A673 (cell line): ENCODE data around the gene RASSF3. TPM values are rescaled to one million over a fixed set of nuclear protein-coding genes. Genes with fewer than 3 reads are reported as not detected.

Experiments
- BruUV-seq: library from RNA; stranded (reverse); fragments of 400-500 nt; replicated peaks from 2 replicates; lab custom pipeline; 2021; lab: Mats Ljungman, UMichigan
- CTCF ChIA-PET: fragments of 300-600 bp; sonication (Branson Sonifier 250); formaldehyde crosslinking; loops from one replicate; lab custom pipeline; 2022; ENCODE audit warnings: antibody characterized with exemption; lab: Charles Lee
- POLR2A ChIA-PET: fragments of 300-600 bp; sonication (Branson Sonifier 250); formaldehyde crosslinking; loops from one replicate; lab custom pipeline; 2022; ENCODE audit warnings: antibody characterized with exemption; ENCODE audit not compliant: low non-redundant PET; lab: Charles Lee
- DNase-seq: peaks from one replicate; pipeline ENCODE4 v3.0.0-alpha.2; 2015; ENCODE audit warnings: low spot score
- H3K27ac ChIP-seq: fragments of 200-600 bp; sonication (generic); 2 replicates; pipeline ENCODE4 v1.5.1; 2016; ENCODE audit warnings: mixed run types, low read depth, mild to moderate bottlenecking, mixed read lengths, antibody characterized with exemption, low read length; ENCODE audit not compliant: poor library complexity, severe bottlenecking
- H3K27me3 ChIP-seq: fragments of 200-600 bp; sonication (generic); replicated peaks from 2 replicates; pipeline ENCODE4 v1.6.1; 2017; ENCODE audit warnings: mixed run types, low read depth, mild to moderate bottlenecking, mixed read lengths, antibody characterized with exemption, low read length; ENCODE audit not compliant: insufficient read depth, poor library complexity
- H3K36me3 ChIP-seq: fragments of 200-600 bp; sonication (generic); 2 replicates; pipeline ENCODE4 v1.6.1; 2016; ENCODE audit warnings: mixed run types, mild to moderate bottlenecking, mixed read lengths, antibody characterized with exemption, low read length; ENCODE audit not compliant: insufficient read depth, poor library complexity, severe bottlenecking
- H3K4me1 ChIP-seq: fragments of 200-600 bp; sonication (generic); 2 replicates; pipeline ENCODE4 v1.6.1; 2017; ENCODE audit warnings: mixed run types, mild to moderate bottlenecking, mixed read lengths, antibody characterized with exemption, low read length; ENCODE audit not compliant: insufficient read depth, poor library complexity, severe bottlenecking
- H3K4me3 ChIP-seq: fragments of 200-600 bp; sonication (generic); 2 replicates; pipeline ENCODE4 v1.5.1; 2016; ENCODE audit warnings: low read depth, mixed run types, mild to moderate bottlenecking, mixed read lengths, low read length; ENCODE audit not compliant: poor library complexity, severe bottlenecking
- H3K9me3 ChIP-seq: fragments of 200-600 bp; sonication (generic); 2 replicates; pipeline ENCODE4 v1.6.1; 2016; ENCODE audit warnings: mixed run types, low read depth, mild to moderate bottlenecking, mixed read lengths, antibody characterized with exemption, low read length; ENCODE audit not compliant: poor library complexity, severe bottlenecking
- EZH2 ChIP-seq: fragments of 200-600 bp; sonication (generic); IDR thresholded peaks from 2 replicates; pipeline ENCODE4 v1.6.1; 2017; ENCODE audit warnings: borderline replicate concordance, low read depth, mild to moderate bottlenecking, mixed read lengths, antibody characterized with exemption, low read length; ENCODE audit not compliant: poor library complexity, severe bottlenecking
- intact Hi-C: fragments of 100-400 bp; cut with micrococcal nuclease; formaldehyde crosslinking; loops from one replicate; pipeline ENCODE4 v1.10.0; 2022; ENCODE audit not compliant: unreplicated experiment
- total RNA-seq: library from RNA; stranded (reverse); gene quantifications from 2 replicates; pipeline ENCODE4 v1.2.3, GENCODE V29; 2021
- TF ChIP-seq, protein P1 (sequence below): fragments of 300-800, 200-600 bp; sonication (generic); conservative IDR thresholded peaks from 2 replicates; pipeline ENCODE4 v1.5.1; 2017; ENCODE audit warnings: low read depth, mild to moderate bottlenecking, antibody characterized with exemption, low read length, moderate library complexity, mixed read lengths

Gene RASSF3
- total RNA-seq, 1 experiment from 2014 or later: 38.2 TPM

DNA sequence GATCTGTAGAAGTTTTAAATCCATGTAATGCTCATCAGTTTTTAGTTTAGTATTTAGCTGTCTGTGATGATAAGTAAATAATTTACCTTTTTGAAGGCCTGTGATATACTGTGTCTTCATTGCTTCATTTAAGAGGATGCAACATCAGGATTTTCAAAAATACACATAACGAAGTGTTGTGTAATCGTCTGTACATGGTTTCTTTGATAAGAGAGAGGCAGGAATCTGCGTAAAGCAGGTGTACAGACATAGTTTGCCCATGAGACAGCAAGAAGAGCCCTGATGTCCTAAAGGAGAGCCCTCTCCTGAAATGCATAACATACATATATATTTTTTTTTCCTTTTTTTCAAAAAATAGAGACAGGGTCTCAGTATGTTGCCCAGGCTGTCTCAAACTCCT is 44.8 kb downstream of the RASSF3 start:
- BruUV-seq: no TSS peak
- Histone ChIP-seq H3K4me3 (no peak overlapping the region), H3K36me3 (no peaks in the 10 kb centered on the region), H3K4me1 (peaks cover 12% of the 10 kb centered on the region), H3K27me3 (no peaks in the 10 kb centered on the region), H3K27ac (no peak overlapping the region), H3K9me3 (no peaks in the 10 kb centered on the region)
- ChIA-PET POLR2A (no interaction called here), CTCF (no interaction called here)
- intact Hi-C loops: no loop called here
- TF ChIP-seq, protein P1, sequence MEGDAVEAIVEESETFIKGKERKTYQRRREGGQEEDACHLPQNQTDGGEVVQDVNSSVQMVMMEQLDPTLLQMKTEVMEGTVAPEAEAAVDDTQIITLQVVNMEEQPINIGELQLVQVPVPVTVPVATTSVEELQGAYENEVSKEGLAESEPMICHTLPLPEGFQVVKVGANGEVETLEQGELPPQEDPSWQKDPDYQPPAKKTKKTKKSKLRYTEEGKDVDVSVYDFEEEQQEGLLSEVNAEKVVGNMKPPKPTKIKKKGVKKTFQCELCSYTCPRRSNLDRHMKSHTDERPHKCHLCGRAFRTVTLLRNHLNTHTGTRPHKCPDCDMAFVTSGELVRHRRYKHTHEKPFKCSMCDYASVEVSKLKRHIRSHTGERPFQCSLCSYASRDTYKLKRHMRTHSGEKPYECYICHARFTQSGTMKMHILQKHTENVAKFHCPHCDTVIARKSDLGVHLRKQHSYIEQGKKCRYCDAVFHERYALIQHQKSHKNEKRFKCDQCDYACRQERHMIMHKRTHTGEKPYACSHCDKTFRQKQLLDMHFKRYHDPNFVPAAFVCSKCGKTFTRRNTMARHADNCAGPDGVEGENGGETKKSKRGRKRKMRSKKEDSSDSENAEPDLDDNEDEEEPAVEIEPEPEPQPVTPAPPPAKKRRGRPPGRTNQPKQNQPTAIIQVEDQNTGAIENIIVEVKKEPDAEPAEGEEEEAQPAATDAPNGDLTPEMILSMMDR: no peak
- no peak for TF ChIP-seq EZH2
- no peak for DNase-seq

DNA sequence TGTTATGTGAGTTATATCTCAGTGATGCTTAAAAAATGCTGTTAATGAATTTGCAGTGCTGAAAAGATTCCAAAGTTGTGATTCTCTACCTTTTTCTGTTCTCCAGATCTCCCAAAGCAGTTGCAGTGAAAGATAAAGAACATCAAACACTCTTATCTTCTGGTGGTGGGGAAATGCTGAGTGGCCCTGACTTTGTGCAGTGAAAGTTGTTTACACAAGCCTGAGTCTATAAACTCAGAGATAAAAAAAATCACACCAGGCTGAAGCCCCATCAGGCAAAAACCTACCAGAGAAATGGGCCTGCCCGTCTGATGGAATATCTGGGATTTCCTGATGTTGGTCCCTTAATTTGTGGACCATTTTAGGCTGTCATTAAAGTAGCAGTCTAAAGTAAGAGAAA is 46.1 kb downstream of the RASSF3 start:
- no peak overlapping the region for H3K27ac ChIP-seq
- no peak overlapping the region for H3K4me3 ChIP-seq
- H3K4me1 ChIP-seq: peaks cover 12% of the 10 kb centered on the region
- no peaks in the 10 kb centered on the region for H3K27me3 ChIP-seq
- TF ChIP-seq, protein P1: no peak
- TF ChIP-seq EZH2: no peak
- no peaks in the 10 kb centered on the region for H3K36me3 ChIP-seq
- CTCF ChIA-PET: no interaction called here
- POLR2A ChIA-PET: no interaction called here
- H3K9me3 ChIP-seq: no peaks in the 10 kb centered on the region
- intact Hi-C loops: no loop called here
- no peak for DNase-seq
- BruUV-seq: no TSS peak

DNA sequence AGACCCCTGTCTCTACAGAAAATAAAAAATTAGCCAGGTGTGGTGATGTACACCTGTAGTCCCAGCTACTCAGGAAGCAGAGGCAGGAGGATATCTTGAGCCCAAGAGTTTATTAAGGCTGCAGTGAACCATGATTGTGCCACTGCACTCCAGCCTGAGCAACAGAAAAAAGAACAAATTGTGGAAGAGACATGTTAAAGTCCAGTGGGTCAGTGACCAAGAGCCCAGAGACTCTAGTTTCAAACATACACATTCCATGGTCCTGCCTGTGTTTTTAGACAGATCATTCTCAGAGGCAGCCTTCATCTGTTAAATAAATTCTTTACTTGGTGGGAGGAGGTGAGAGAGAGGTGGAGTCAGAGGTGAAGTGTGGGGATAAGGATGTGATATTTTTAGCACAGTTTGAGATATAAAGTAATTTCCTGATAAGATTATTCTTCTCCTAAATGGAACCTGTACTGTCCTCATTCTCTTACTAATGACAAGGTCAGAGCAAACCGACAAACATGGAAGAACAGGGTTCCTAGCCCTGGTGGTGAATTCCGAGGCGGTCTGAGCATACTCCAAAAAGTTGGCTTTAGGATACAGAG is 48.7 kb downstream of the RASSF3 start:
- DNase-seq: no peak
- no peak overlapping the region for H3K27ac ChIP-seq
- BruUV-seq: no TSS peak
- H3K4me3 ChIP-seq: no peak overlapping the region
- H3K27me3 ChIP-seq: no peaks in the 10 kb centered on the region
- ChIA-PET CTCF (no interaction called here), POLR2A (no interaction called here)
- H3K9me3 ChIP-seq: no peaks in the 10 kb centered on the region
- TF ChIP-seq, protein P1: no peak
- TF ChIP-seq EZH2: no peak
- intact Hi-C loops: no loop called here
- no peaks in the 10 kb centered on the region for H3K36me3 ChIP-seq
- peaks cover 11% of the 10 kb centered on the region for H3K4me1 ChIP-seq
